ENCODE data around the gene CDH13. TPM values are rescaled to one million over a fixed set of nuclear protein-coding genes. Genes with fewer than 3 reads are reported as not detected.

CDH13 gene
- total and polyA plus RNA-seq, 2 of the 8 experiments (the other 6 are each of a cell fraction or from before 2014, with no cell fraction given), result 2.3 to 2.4 TPM

GRCh38 chr16:82585675-82586074 lies 41.1 kb upstream of the CDH13 start (continued):
- TF ChIP-seq EP300 (IDR thresholded peaks at IDR 0.05; ENCODE audit: borderline replicate concordance in 1 of 2, low read depth in 2 of 2, low read length in 2 of 2) (no peak), GABPA (IDR thresholded peaks at IDR 0.05; ENCODE audit: borderline replicate concordance, insufficient read depth, low read length) (no peak), CBX5 (IDR thresholded peaks at IDR 0.05; ENCODE audit: low read depth, low read length) (no peak), EZH2 (IDR thresholded peaks at IDR 0.05; ENCODE audit: low read depth, low read length, severe bottlenecking) (no peak)
